Endothelial cell of umbilical vein (primary cell): Measurements from ENCODE around the gene PLEKHB1. TPM values are rescaled to one million over a fixed set of nuclear protein-coding genes. Genes with fewer than 3 reads are reported as not detected.

Experiments used
- Bru-seq: library from RNA; stranded (reverse); fragments of 400-500 nt; gene quantifications from one replicate; lab custom pipeline; 2021; lab: Mats Ljungman, UMichigan
- BruChase-seq, 2 experiments: library from RNA; stranded (reverse); fragments of 400-500 nt; gene quantifications; one replicate each; lab custom pipeline; 2021; lab: Mats Ljungman, UMichigan
- BruUV-seq: library from RNA; stranded (reverse); fragments of 400-500 nt; replicated peaks from 2 replicates; lab custom pipeline; 2021; lab: Mats Ljungman, UMichigan
- CTCF ChIA-PET: fragments of 300-600, 350-600 bp; sonication (Branson Sonifier 250); formaldehyde crosslinking; loops from one replicate; lab custom pipeline; 2021; ENCODE audit warnings: antibody characterized with exemption, inconsistent platforms; lab: Charles Lee
- POLR2A ChIA-PET: fragments of 300-600, 350-600 bp; sonication (Branson Sonifier 250); formaldehyde crosslinking; loops from one replicate; lab custom pipeline; 2021; ENCODE audit warnings: antibody characterized with exemption, inconsistent platforms; lab: Charles Lee
- DNase-seq: peaks from one replicate; pipeline ENCODE4 v3.0.0-alpha.2; 2011; ENCODE audit warnings: low read depth, low spot score
- FAIRE-seq: peaks from 2 replicates; lab custom pipeline; 2011; peaks lifted over from hg19 to GRCh38; lab: Jason Lieb, UNC
- H2AFZ ChIP-seq: 2 replicates; pipeline ENCODE4 v1.6.0; 2012; ENCODE audit warnings: low read depth, low read length, control low read depth, inconsistent platforms
- H3K27ac ChIP-seq: 2 replicates; pipeline ENCODE4 v1.5.1; 2011; ENCODE audit warnings: low read depth, mild to moderate bottlenecking, control low read depth, low read length, moderate library complexity; ENCODE audit not compliant: insufficient read depth
- H3K27me3 ChIP-seq, 2 experiments: 2 replicates each; pipeline versions ENCODE4 v1.6.0 to v1.6.1; 2011; ENCODE audit warnings: low read length in 2 of 2, mixed read lengths in 1 of 2; ENCODE audit not compliant: control insufficient read depth in 2 of 2, insufficient read depth in 2 of 2
- H3K36me3 ChIP-seq, 2 experiments: 2 replicates in 1 of 2; 3 replicates in 1 of 2; pipeline ENCODE4 v1.5.1; 2011; ENCODE audit warnings: low read length in 2 of 2, mild to moderate bottlenecking in 1 of 2, moderate library complexity in 1 of 2; ENCODE audit not compliant: control insufficient read depth in 2 of 2, insufficient read depth in 2 of 2; ENCODE audit errors: extremely low read depth in 1 of 2
- H3K4me1 ChIP-seq: 3 replicates; pipeline ENCODE4 v1.5.1; 2011; ENCODE audit warnings: mild to moderate bottlenecking, low read length; ENCODE audit not compliant: control insufficient read depth, insufficient read depth; ENCODE audit errors: extremely low read depth
- H3K4me2 ChIP-seq: 2 replicates; pipeline ENCODE4 v1.6.1; 2011; ENCODE audit warnings: low read length, control low read depth, mixed read lengths; ENCODE audit not compliant: insufficient read depth
- H3K4me3 ChIP-seq, 3 experiments: fragments of 200-600 bp in 1 of 3; sonication (generic), shearing (Covaris generic) in 1 of 3; replicated peaks in 1 of 3; 2 replicates each; pipeline ENCODE4 v1.5.1; 2011 to 2016; ENCODE audit warnings: control low read depth in 3 of 3, low read length in 3 of 3, mild to moderate bottlenecking in 2 of 3, inconsistent platforms in 1 of 3, low read depth in 1 of 3, moderate library complexity in 1 of 3; ENCODE audit not compliant: insufficient read depth in 1 of 3
- H3K79me2 ChIP-seq: 2 replicates; pipeline ENCODE4 v1.6.0; 2012; ENCODE audit warnings: low read length, inconsistent platforms; ENCODE audit not compliant: control insufficient read depth, insufficient read depth
- H3K9ac ChIP-seq: replicated peaks from 2 replicates; pipeline ENCODE3; 2011; ENCODE audit warnings: low read length, control low read depth; ENCODE audit not compliant: insufficient read depth; ENCODE audit errors: extremely low read depth
- H3K9me1 ChIP-seq: replicated peaks from 3 replicates; pipeline ENCODE4 v1.6.0; 2011; ENCODE audit warnings: mild to moderate bottlenecking, low read length; ENCODE audit not compliant: control insufficient read depth, insufficient read depth; ENCODE audit errors: extremely low read depth
- H3K9me3 ChIP-seq: replicated peaks from 2 replicates; pipeline ENCODE4 v1.5.1; 2012; ENCODE audit warnings: low read length, inconsistent platforms; ENCODE audit not compliant: control insufficient read depth, insufficient read depth
- H4K20me1 ChIP-seq: replicated peaks from 2 replicates; pipeline ENCODE3; 2011; ENCODE audit warnings: mild to moderate bottlenecking, low read length; ENCODE audit not compliant: control insufficient read depth, insufficient read depth; ENCODE audit errors: extremely low read depth
- CTCF ChIP-seq, 2 donors: IDR thresholded peaks; 1 replicate in 1 of 2; 2 replicates in 1 of 2; pipeline ENCODE4 v1.5.1; 2011; ENCODE audit warnings: low read length in 2 of 2, mild to moderate bottlenecking in 2 of 2, moderate library complexity in 2 of 2, control low read depth in 1 of 2, inconsistent platforms in 1 of 2, low read depth in 1 of 2; ENCODE audit not compliant: insufficient read depth in 1 of 2; ENCODE audit errors: extremely low read depth in 1 of 2
- EZH2 ChIP-seq: IDR thresholded peaks from 2 replicates; pipeline ENCODE4 v1.6.1; 2012; ENCODE audit warnings: borderline replicate concordance, low read depth, mild to moderate bottlenecking, moderate library complexity, low read length, inconsistent platforms; ENCODE audit not compliant: severe bottlenecking
- FOS ChIP-seq: IDR thresholded peaks from 2 replicates; pipeline ENCODE4 v1.6.1; 2011; ENCODE audit warnings: mild to moderate bottlenecking, low read length, moderate library complexity, borderline replicate concordance; ENCODE audit not compliant: insufficient read depth
- GATA2 ChIP-seq: IDR thresholded peaks from 2 replicates; pipeline ENCODE4 v1.7.0; 2011; ENCODE audit warnings: low read depth, mild to moderate bottlenecking, moderate library complexity, mixed read lengths, low read length; ENCODE audit not compliant: insufficient read length, insufficient read depth
- JUN ChIP-seq: IDR thresholded peaks from 2 replicates; pipeline ENCODE4 v1.6.1; 2011; ENCODE audit warnings: borderline replicate concordance, low read depth; ENCODE audit not compliant: insufficient read length, insufficient read depth
- MYC ChIP-seq: IDR thresholded peaks from one replicate; pipeline ENCODE4 v1.6.1; 2011; ENCODE audit warnings: mild to moderate bottlenecking, low read depth, low read length
- POLR2A ChIP-seq: IDR thresholded peaks from 2 replicates; pipeline ENCODE4 v1.6.1; 2012; ENCODE audit warnings: low read depth, mild to moderate bottlenecking, control low read depth, low read length
- POLR2AphosphoS5 ChIP-seq: IDR thresholded peaks from 2 replicates; pipeline ENCODE4 v1.6.1; 2012; ENCODE audit warnings: low read depth, mild to moderate bottlenecking, control low read depth, low read length, moderate library complexity; ENCODE audit not compliant: insufficient read depth
- dilution Hi-C: fragments of 300-500 bp; cut with MboI; formaldehyde crosslinking; loops from one replicate; pipeline ENCODE4 v1.15.0; 2019; ENCODE audit warnings: low sequenced_read_pairs; ENCODE audit not compliant: extremely low pct_ligation_motif_present
- intact Hi-C: fragments of 100-400 bp; cut with micrococcal nuclease; formaldehyde crosslinking; loops from one replicate; pipeline ENCODE4 v1.10.0; 2022
- long read RNA-seq: library from polyadenylated mRNA; stranded (forward); transcript quantifications from one replicate; pipeline ENCODE4 v2.0.0, GENCODE V29; 2021
- polyA minus RNA-seq, 3 experiments: library from RNA; depleted of rRNA, polyadenylated mRNA; stranded (reverse); fragments of >200 nt; gene quantifications; 1 replicate in 1 of 3; 2 replicates in 2 of 3; pipeline ENCODE4 v1.2.3, GENCODE V29; 2011
- polyA plus RNA-seq, 4 experiments: library from polyadenylated mRNA; depleted of rRNA in 3 of 4; stranded (reverse) in 3 of 4; unstranded in 1 of 4; fragments of >200 nt; gene quantifications; 2 replicates each; pipeline versions ENCODE4 v1.2.1 to v1.2.3, GENCODE V29; 2011 to 2012; ENCODE audit warnings: missing spikeins in 1 of 4
- total RNA-seq: library from RNA; stranded (reverse); gene quantifications from 2 replicates; pipeline ENCODE4 v1.2.3, GENCODE V29; 2021
- TF ChIP-seq, protein P1 (sequence below): IDR thresholded peaks from 2 replicates; pipeline ENCODE4 v1.6.1; 2011; ENCODE audit not compliant: insufficient read depth, insufficient read length

PLEKHB1 gene, protein sequence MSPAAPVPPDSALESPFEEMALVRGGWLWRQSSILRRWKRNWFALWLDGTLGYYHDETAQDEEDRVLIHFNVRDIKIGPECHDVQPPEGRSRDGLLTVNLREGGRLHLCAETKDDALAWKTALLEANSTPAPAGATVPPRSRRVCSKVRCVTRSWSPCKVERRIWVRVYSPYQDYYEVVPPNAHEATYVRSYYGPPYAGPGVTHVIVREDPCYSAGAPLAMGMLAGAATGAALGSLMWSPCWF
- total RNA-seq = 0.75 TPM in 1 of 2 replicates, not detected in the other
- 0.76 and 0.99 TPM in 2 replicates for polyA plus RNA-seq
- polyA plus RNA-seq (2011; cell fraction: cytosol; rRNA removed) = 0.50 and 0.79 TPM in 2 replicates
- polyA plus RNA-seq (2011; cell fraction: nucleus; rRNA removed) = 0.32 and 1.1 TPM in 2 replicates
- polyA plus RNA-seq (2012) = 0.41 and 0.98 TPM in 2 replicates
- 0.27 and 2.1 TPM in 2 replicates for polyA minus RNA-seq
- not detected for polyA minus RNA-seq (2011; cell fraction: cytosol; rRNA and poly(A)+ RNA removed)
- polyA minus RNA-seq (2011; cell fraction: nucleus; rRNA and poly(A)+ RNA removed) = 0.19 TPM in 1 of 2 replicates, not detected in the other
- Bru-seq, nascent RNA = not detected
- BruChase-seq, experiment 1, labeled RNA remaining after a 6-hour chase = not detected
- BruChase-seq, experiment 2, labeled RNA remaining after a 2-hour chase = not detected
- long read RNA-seq = 0 reads

GRCh38 chr11:73645972-73646631, at the start of gene PLEKHB1:
TSS of gene PLEKHB1 (plus strand) at chr11:73646581. CDS start at chr11:73646609, 28 bp downstream.
- H3K4me3 ChIP-seq = no peak within 1 kb of the TSS
- ChIA-PET POLR2A (no interaction called here), CTCF (interaction anchor here (0.6 to 5.9 kb wide), 5 partner anchors 14 to 295 kb away, joined by 3 to 34 read pairs (median 5); no protein-coding TSS in a partner anchor)
- FAIRE-seq (no peak), DNase-seq (no peak)
- no peak within 1 kb of the TSS for H3K27ac ChIP-seq
- TF ChIP-seq POLR2A (no peak), FOS (no peak), EZH2 (no peak), MYC (no peak), JUN (no peak), CTCF (IDR thresholded peaks at IDR 0.05; ENCODE audit: extremely low read depth in 1 of 2, insufficient read depth in 1 of 2, low read depth in 1 of 2, low read length in 2 of 2) (no peak), POLR2AphosphoS5 (no peak), GATA2 (no peak)
- TF ChIP-seq, protein P1, sequence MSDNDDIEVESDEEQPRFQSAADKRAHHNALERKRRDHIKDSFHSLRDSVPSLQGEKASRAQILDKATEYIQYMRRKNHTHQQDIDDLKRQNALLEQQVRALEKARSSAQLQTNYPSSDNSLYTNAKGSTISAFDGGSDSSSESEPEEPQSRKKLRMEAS = no peak
- dilution Hi-C loops (no loop called here), intact Hi-C loops (no loop called here)
- H2AFZ ChIP-seq = peak within 1 kb of the TSS; percentile 23
- H3K36me3 ChIP-seq = no peaks in the 10 kb centered on the region
- no peaks in the 10 kb centered on the region for H3K9me1 ChIP-seq
- no peaks in the 10 kb centered on the region for H3K79me2 ChIP-seq
- H3K27me3 ChIP-seq = peaks cover 11 to 24% of the 10 kb centered on the region in 2 experiments
- H3K9me3 ChIP-seq = no peaks in the 10 kb centered on the region
- H3K4me2 ChIP-seq = no peak within 1 kb of the TSS
- no TSS peak for BruUV-seq
- H3K4me1 ChIP-seq = no peaks in the 10 kb centered on the region
- H3K9ac ChIP-seq = no peak within 1 kb of the TSS
- no peaks in the 10 kb centered on the region for H4K20me1 ChIP-seq
